ENCODE measurements around the gene E2F4. TPM values are rescaled to one million over a fixed set of nuclear protein-coding genes. Genes with fewer than 3 reads are reported as not detected.

The E2F4 gene
- total and polyA plus RNA-seq, 10 of the 15 experiments (the other 5 are each of a cell fraction or from before 2014, with no cell fraction given) = 11.7 to 132 (median 95.9) TPM

DNA sequence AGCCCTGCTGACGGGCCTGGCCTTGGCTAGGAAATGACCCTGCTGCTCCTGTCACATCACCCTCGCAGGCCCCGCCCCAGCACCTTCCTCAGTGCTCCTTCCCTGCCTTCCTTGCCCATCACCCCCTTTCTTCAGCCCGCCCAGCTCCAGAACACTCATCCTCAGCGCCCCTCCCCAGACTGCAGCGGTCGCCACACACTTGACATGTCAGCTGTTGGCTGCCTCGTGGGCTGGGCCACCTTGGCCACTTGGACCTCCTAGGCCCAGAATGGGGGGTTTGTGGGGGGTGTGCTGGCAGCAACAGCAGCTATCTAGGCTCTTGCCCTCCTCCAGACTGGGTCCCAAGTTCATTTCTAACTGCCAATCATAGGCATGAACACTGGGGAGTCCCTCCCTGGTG, 17.6 kb downstream of the E2F4 start:
- no TSS peak for BruUV-seq (replicated peaks)
- no peak overlapping the region for H3K9ac ChIP-seq (ENCODE audit: control insufficient read depth, insufficient read depth, low read length)
- no peaks in the 10 kb centered on the region for H3K4me1 ChIP-seq (ENCODE audit: control insufficient read depth, insufficient read depth, low read length)
- TF ChIP-seq E4F1 (IDR thresholded peaks at IDR 0.05; ENCODE audit: borderline replicate concordance, partially characterized antibody) (no peak), TBL1XR1 (IDR thresholded peaks at IDR 0.05; ENCODE audit: low read depth, low read length) (no peak), NR2C1 (IDR thresholded peaks at IDR 0.05) (no peak)
- TF ChIP-seq, protein P1, sequence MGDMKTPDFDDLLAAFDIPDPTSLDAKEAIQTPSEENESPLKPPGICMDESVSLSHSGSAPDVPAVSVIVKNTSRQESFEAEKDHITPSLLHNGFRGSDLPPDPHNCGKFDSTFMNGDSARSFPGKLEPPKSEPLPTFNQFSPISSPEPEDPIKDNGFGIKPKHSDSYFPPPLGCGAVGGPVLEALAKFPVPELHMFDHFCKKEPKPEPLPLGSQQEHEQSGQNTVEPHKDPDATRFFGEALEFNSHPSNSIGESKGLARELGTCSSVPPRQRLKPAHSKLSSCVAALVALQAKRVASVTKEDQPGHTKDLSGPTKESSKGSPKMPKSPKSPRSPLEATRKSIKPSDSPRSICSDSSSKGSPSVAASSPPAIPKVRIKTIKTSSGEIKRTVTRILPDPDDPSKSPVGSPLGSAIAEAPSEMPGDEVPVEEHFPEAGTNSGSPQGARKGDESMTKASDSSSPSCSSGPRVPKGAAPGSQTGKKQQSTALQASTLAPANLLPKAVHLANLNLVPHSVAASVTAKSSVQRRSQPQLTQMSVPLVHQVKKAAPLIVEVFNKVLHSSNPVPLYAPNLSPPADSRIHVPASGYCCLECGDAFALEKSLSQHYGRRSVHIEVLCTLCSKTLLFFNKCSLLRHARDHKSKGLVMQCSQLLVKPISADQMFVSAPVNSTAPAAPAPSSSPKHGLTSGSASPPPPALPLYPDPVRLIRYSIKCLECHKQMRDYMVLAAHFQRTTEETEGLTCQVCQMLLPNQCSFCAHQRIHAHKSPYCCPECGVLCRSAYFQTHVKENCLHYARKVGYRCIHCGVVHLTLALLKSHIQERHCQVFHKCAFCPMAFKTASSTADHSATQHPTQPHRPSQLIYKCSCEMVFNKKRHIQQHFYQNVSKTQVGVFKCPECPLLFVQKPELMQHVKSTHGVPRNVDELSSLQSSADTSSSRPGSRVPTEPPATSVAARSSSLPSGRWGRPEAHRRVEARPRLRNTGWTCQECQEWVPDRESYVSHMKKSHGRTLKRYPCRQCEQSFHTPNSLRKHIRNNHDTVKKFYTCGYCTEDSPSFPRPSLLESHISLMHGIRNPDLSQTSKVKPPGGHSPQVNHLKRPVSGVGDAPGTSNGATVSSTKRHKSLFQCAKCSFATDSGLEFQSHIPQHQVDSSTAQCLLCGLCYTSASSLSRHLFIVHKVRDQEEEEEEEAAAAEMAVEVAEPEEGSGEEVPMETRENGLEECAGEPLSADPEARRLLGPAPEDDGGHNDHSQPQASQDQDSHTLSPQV (IDR thresholded peaks at IDR 0.05) = no peak
- no peaks in the 10 kb centered on the region for H4K20me1 ChIP-seq (ENCODE audit: control insufficient read depth, insufficient read depth)
- DNase-seq (ENCODE audit: low read depth, low spot score) (no peak), ATAC-seq (no peak), FAIRE-seq (no peak)
- SMC1A ChIA-PET (ENCODE audit: uncharacterized antibody, unreplicated experiment) = no interaction called here
- POLR2A ChIA-PET = no interaction called here
- H3K9me3 ChIP-seq (replicated peaks; ENCODE audit: control insufficient read depth, insufficient read depth, low read length) = no peaks in the 10 kb centered on the region
- intact Hi-C loops (cut with micrococcal nuclease; ENCODE audit: unreplicated experiment) (no loop called here), in situ Hi-C loops (cut with MboI) (no loop called here)
- 40% methylated on average over 2 of the region's 8 CpGs for WGBS (ENCODE audit: insufficient coverage, insufficient replicate concordance, low lambda C conversion rate, missing lambda C conversion rate)
- no peaks in the 10 kb centered on the region for H3K79me2 ChIP-seq (ENCODE audit: control insufficient read depth, insufficient read depth, low read length)
- no peak overlapping the region for H2AFZ ChIP-seq (ENCODE audit: control insufficient read depth, low read depth, low read length)
- RAD21 ChIA-PET (ENCODE audit: unreplicated experiment) = no interaction called here
- H3K4me2 ChIP-seq (ENCODE audit: control insufficient read depth, insufficient read depth) = no peak overlapping the region
- no peaks in the 10 kb centered on the region for H3K27me3 ChIP-seq (replicated peaks in 1 of 2; ENCODE audit: control insufficient read depth in 2 of 2, insufficient read depth in 2 of 2, low read length in 1 of 2)
- CTCF ChIA-PET = no interaction called here
- no peak overlapping the region for H3K27ac ChIP-seq (ENCODE audit: control insufficient read depth, insufficient read depth)
- no peaks in the 10 kb centered on the region for H3K36me3 ChIP-seq (ENCODE audit: control insufficient read depth in 2 of 2, insufficient read depth in 2 of 2, low read length in 1 of 2)
- no peak overlapping the region for H3K4me3 ChIP-seq
